ENCODE measurements around the gene GRPEL2. TPM values are rescaled to one million over a fixed set of nuclear protein-coding genes. Genes with fewer than 3 reads are reported as not detected.

The GRPEL2 gene
- total and polyA plus RNA-seq, 2 of the 8 experiments (the other 6 are each of a cell fraction or from before 2014, with no cell fraction given) = 11.2 to 52.2 TPM

- Histone ChIP-seq H3K14ac (ENCODE audit: insufficient read length) (no peak overlapping the region), H3K4me2 (ENCODE audit: insufficient read depth in 1 of 2, low read depth in 2 of 2, low read length in 2 of 2) (no peak overlapping the region), H3K9ac (replicated peaks in 1 of 4; ENCODE audit: extremely low read depth in 1 of 4, low read depth in 3 of 4, low read length in 3 of 4) (no peak overlapping the region), H3K23ac (ENCODE audit: insufficient read length) (no peak overlapping the region), H2AK5ac (ENCODE audit: low read depth, low read length) (no peak overlapping the region), H3K4me3 (ENCODE audit: extremely low read depth in 1 of 4, insufficient read depth in 2 of 4, low read depth in 3 of 4, low read length in 4 of 4) (no peak overlapping the region), H4K5ac (ENCODE audit: insufficient read length, low read depth, low read length) (no peak overlapping the region), H4K91ac (replicated peaks; ENCODE audit: insufficient read length, low read length) (no peak overlapping the region), H3K9me3 (ENCODE audit: insufficient read depth in 2 of 2, low read depth in 1 of 2, low read length in 1 of 2) (no peaks in the 10 kb centered on the region), H3K23me2 (ENCODE audit: low read depth, low read length) (no peaks in the 10 kb centered on the region), H3K4ac (replicated peaks; ENCODE audit: insufficient read length, low read depth, low read length) (no peak overlapping the region), H3K79me1 (ENCODE audit: low read depth, low read length) (no peaks in the 10 kb centered on the region), H2BK120ac (replicated peaks; ENCODE audit: low read depth, low read length) (no peak overlapping the region), H2BK5ac (ENCODE audit: low read depth, low read length) (no peak overlapping the region), H3K79me2 (ENCODE audit: control insufficient read depth in 1 of 2, insufficient read depth in 2 of 2, low read length in 2 of 2) (no peaks in the 10 kb centered on the region), H2AFZ (ENCODE audit: low read length) (no peak overlapping the region), H2BK12ac (ENCODE audit: low read depth, low read length) (no peak overlapping the region), H3K56ac (replicated peaks; ENCODE audit: insufficient read length, low read depth, low read length) (no peak overlapping the region), H4K8ac (ENCODE audit: extremely low read depth, insufficient read depth, low read length) (no peak overlapping the region; the same call in 1 of the 2 replicates), H3K4me1 (replicated peaks in 1 of 4; ENCODE audit: control insufficient read depth in 3 of 4, insufficient read depth in 4 of 4, low read length in 3 of 4) (no peaks in the 10 kb centered on the region; a peak in 3 of 7 replicates), H3K18ac (ENCODE audit: extremely low read depth, low read length) (no peak overlapping the region), H3K27me3 (replicated peaks in 1 of 4; ENCODE audit: control insufficient read depth in 3 of 4, extremely low read depth in 1 of 4, insufficient read depth in 3 of 4, low read length in 3 of 4) (no peaks in the 10 kb centered on the region), H2BK20ac (ENCODE audit: low read length) (no peak overlapping the region), H4K20me1 (replicated peaks in 1 of 2; ENCODE audit: control insufficient read depth in 1 of 2, insufficient read depth in 2 of 2, low read length in 2 of 2) (no peaks in the 10 kb centered on the region), H3K36me3 (ENCODE audit: control insufficient read depth in 2 of 4, insufficient read depth in 4 of 4, low read length in 3 of 4) (no peaks in the 10 kb centered on the region), H2BK15ac (ENCODE audit: low read length) (no peak overlapping the region), H3K27ac (ENCODE audit: low read depth, low read length) (no peak overlapping the region)
- ChIA-PET POLR2A (ENCODE audit: partially characterized antibody) (interaction anchor here (1.0 to 1.3 kb wide), 3 partner anchors 53 to 58 kb away, joined by 3 to 4 read pairs (median 3); no protein-coding TSS in a partner anchor), CTCF (ENCODE audit: partially characterized antibody) (interaction anchor here (0.5 to 46.1 kb wide), 32 partner anchors 9 to 1298 kb away, joined by 3 to 1310 read pairs (median 6); partner anchors contain the start of gene PCYOX1L)
- DNase-seq (ENCODE audit: low read depth in 1 of 2, low spot score in 2 of 2) (no peak), FAIRE-seq (no peak)
- 89% methylated on average over 12 of the region's 16 CpGs; no CpG with 5 or more reads in 1 of the 2 experiments for WGBS, 2 experiments (ENCODE audit: extremely low coverage in 1 of 2, insufficient coverage in 1 of 2, insufficient read length in 1 of 2, insufficient replicate concordance in 2 of 2, low coverage in 1 of 2, low lambda C conversion rate in 2 of 2, missing lambda C conversion rate in 1 of 2)
- TF ChIP-seq, protein P1, sequence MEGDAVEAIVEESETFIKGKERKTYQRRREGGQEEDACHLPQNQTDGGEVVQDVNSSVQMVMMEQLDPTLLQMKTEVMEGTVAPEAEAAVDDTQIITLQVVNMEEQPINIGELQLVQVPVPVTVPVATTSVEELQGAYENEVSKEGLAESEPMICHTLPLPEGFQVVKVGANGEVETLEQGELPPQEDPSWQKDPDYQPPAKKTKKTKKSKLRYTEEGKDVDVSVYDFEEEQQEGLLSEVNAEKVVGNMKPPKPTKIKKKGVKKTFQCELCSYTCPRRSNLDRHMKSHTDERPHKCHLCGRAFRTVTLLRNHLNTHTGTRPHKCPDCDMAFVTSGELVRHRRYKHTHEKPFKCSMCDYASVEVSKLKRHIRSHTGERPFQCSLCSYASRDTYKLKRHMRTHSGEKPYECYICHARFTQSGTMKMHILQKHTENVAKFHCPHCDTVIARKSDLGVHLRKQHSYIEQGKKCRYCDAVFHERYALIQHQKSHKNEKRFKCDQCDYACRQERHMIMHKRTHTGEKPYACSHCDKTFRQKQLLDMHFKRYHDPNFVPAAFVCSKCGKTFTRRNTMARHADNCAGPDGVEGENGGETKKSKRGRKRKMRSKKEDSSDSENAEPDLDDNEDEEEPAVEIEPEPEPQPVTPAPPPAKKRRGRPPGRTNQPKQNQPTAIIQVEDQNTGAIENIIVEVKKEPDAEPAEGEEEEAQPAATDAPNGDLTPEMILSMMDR (IDR thresholded peaks at IDR 0.05; ENCODE audit: control extremely low read depth in 1 of 3, insufficient read depth in 1 of 3, low read depth in 1 of 3, low read length in 3 of 3) = no peak
- TF ChIP-seq GTF2F1 (IDR thresholded peaks at IDR 0.05; ENCODE audit: borderline replicate concordance, low read depth, low read length) = no peak
- no peak for TF ChIP-seq CREB1 (IDR thresholded peaks at IDR 0.05)
- no peak for TF ChIP-seq CBX5 (IDR thresholded peaks at IDR 0.05; ENCODE audit: low read depth, low read length)
- no peak for TF ChIP-seq KDM1A (IDR thresholded peaks at IDR 0.05; ENCODE audit: borderline replicate concordance, low read length)
- no peak for TF ChIP-seq EZH2 (IDR thresholded peaks at IDR 0.05; ENCODE audit: low read depth, low read length, severe bottlenecking)
- no peak for TF ChIP-seq PHF8 (conservative IDR thresholded peaks at IDR 0.05; ENCODE audit: low read depth, low read length)
- no peak for TF ChIP-seq TAF1 (IDR thresholded peaks at IDR 0.05; ENCODE audit: low read depth, low read length)
- no peak for TF ChIP-seq MAFK (IDR thresholded peaks at IDR 0.05; ENCODE audit: low read depth, low read length)
- no peak for TF ChIP-seq SP2 (IDR thresholded peaks at IDR 0.05; ENCODE audit: low read length)
- TF ChIP-seq CEBPB (IDR thresholded peaks at IDR 0.05; ENCODE audit: low read depth, low read length) = no peak
These were observed 35.3 kb downstream of the GRPEL2 start for GRCh38 chr5:149380466-149381121.

All from H1 (cell line).